PC-9 (cell line): ENCODE measurements around the gene ADM5. TPM values are rescaled to one million over a fixed set of nuclear protein-coding genes. Genes with fewer than 3 reads are reported as not detected.

Source experiments
- BruUV-seq: library from RNA; stranded (reverse); fragments of 400-500 nt; replicated peaks from 2 replicates; lab custom pipeline; 2021; lab: Mats Ljungman, UMichigan
- CTCF ChIA-PET: fragments of 300-600 bp; sonication (Branson Sonifier 250); formaldehyde crosslinking; loops from one replicate; lab custom pipeline; 2022; ENCODE audit warnings: antibody characterized with exemption; lab: Charles Lee
- POLR2A ChIA-PET: fragments of 300-600 bp; sonication (Branson Sonifier 250); formaldehyde crosslinking; loops from one replicate; lab custom pipeline; 2022; ENCODE audit warnings: antibody characterized with exemption; ENCODE audit not compliant: unreplicated experiment; lab: Charles Lee
- DNase-seq, 2 experiments: peaks; one replicate each; pipeline versions ENCODE4 v3.0.0 to v3.0.0-alpha.2; 2015 to 2022; ENCODE audit warnings: mixed read lengths in 1 of 2
- H2AFZ ChIP-seq: fragments of 200-600 bp; sonication (generic); 2 replicates; pipeline ENCODE4 v1.8.1; 2017; ENCODE audit warnings: antibody characterized with exemption
- H3F3A ChIP-seq: fragments of 200-600 bp; sonication (generic); 2 replicates; pipeline ENCODE4 v1.8.1; 2017; ENCODE audit warnings: antibody characterized with exemption, mild to moderate bottlenecking, low read depth; ENCODE audit not compliant: insufficient read depth
- H3K27ac ChIP-seq: fragments of 200-600 bp; sonication (generic); 2 replicates; pipeline ENCODE4 v1.6.1; 2016; ENCODE audit warnings: mixed run types
- H3K27me3 ChIP-seq: fragments of 200-600 bp; sonication (generic); 2 replicates; pipeline ENCODE4 v1.6.1; 2016; ENCODE audit warnings: low read depth, mixed run types; ENCODE audit not compliant: insufficient read depth
- H3K36me3 ChIP-seq: fragments of 200-600 bp; sonication (generic); 2 replicates; pipeline ENCODE4 v1.6.1; 2016; ENCODE audit warnings: low read depth, mixed run types
- H3K4me1 ChIP-seq: fragments of 200-600 bp; sonication (generic); replicated peaks from 2 replicates; pipeline ENCODE4 v1.6.1; 2016; ENCODE audit warnings: mixed run types; ENCODE audit not compliant: insufficient read depth
- H3K4me2 ChIP-seq: fragments of 200-600 bp; sonication (generic); 2 replicates; pipeline ENCODE4 v1.6.1; 2017; ENCODE audit warnings: mixed run types
- H3K4me3 ChIP-seq: fragments of 200-600 bp; sonication (generic); 2 replicates; pipeline ENCODE4 v1.6.1; 2016; ENCODE audit warnings: mixed run types
- H3K79me2 ChIP-seq: fragments of 200-600 bp; sonication (generic); 2 replicates; pipeline ENCODE4 v1.6.1; 2017; ENCODE audit warnings: low read depth, mixed run types
- H3K9me2 ChIP-seq: fragments of 200-600 bp; sonication (generic); 2 replicates; pipeline ENCODE4 v1.8.1; 2017; ENCODE audit warnings: mild to moderate bottlenecking; ENCODE audit not compliant: insufficient read depth
- H3K9me3 ChIP-seq: fragments of 200-600 bp; sonication (generic); 2 replicates; pipeline ENCODE4 v1.8.1; 2016; ENCODE audit warnings: low read depth; ENCODE audit not compliant: insufficient read depth
- H4K20me1 ChIP-seq: fragments of 200-600 bp; sonication (generic); 2 replicates; pipeline ENCODE4 v1.8.1; 2017; ENCODE audit not compliant: insufficient read depth
- EZH2 ChIP-seq: fragments of 200-600 bp; sonication (generic); IDR thresholded peaks from 2 replicates; pipeline ENCODE4 v1.8.0; 2017; ENCODE audit warnings: antibody characterized with exemption, low read depth
- intact Hi-C: fragments of 100-400 bp; cut with micrococcal nuclease; formaldehyde crosslinking; loops from one replicate; pipeline ENCODE4 v1.10.0; 2022; ENCODE audit not compliant: unreplicated experiment
- total RNA-seq: library from RNA; stranded (reverse); gene quantifications from 2 replicates; pipeline ENCODE4 v1.2.3, GENCODE V29; 2021
- TF ChIP-seq, protein P1 (sequence below): fragments of 200-600 bp; sonication (generic); conservative IDR thresholded peaks from 2 replicates; pipeline ENCODE4 v1.6.1; 2017; ENCODE audit warnings: mixed run types, antibody characterized with exemption, mild to moderate bottlenecking, moderate library complexity

Gene ADM5
- total RNA-seq, 1 experiment from 2014 or later, result 14.2 TPM

- intact Hi-C loops, result no loop called here
- Histone ChIP-seq H3K79me2 (peaks cover 46% of the 10 kb centered on the region), H3K36me3 (peaks cover 45% of the 10 kb centered on the region), H2AFZ (no peak overlapping the region), H3K27me3 (no peaks in the 10 kb centered on the region), H4K20me1 (peaks cover 94% of the 10 kb centered on the region), H3F3A (peaks cover 74% of the 10 kb centered on the region; the same call in 1 of the 2 replicates), H3K4me2 (no peak overlapping the region), H3K9me3 (no peaks in the 10 kb centered on the region), H3K4me3 (no peak overlapping the region), H3K9me2 (no peaks in the 10 kb centered on the region), H3K4me1 (0 out of 2 replicates have a peak, but pooled peaks cover 1% of the 10 kb centered on the region), H3K27ac (no peak overlapping the region)
- ChIA-PET CTCF (interaction anchor here (0.5 to 0.7 kb wide), 3 partner anchors 86 to 235 kb away, joined by 3 to 9 read pairs (median 4); no protein-coding TSS in a partner anchor), POLR2A (no interaction called here)
- TF ChIP-seq, protein P1, sequence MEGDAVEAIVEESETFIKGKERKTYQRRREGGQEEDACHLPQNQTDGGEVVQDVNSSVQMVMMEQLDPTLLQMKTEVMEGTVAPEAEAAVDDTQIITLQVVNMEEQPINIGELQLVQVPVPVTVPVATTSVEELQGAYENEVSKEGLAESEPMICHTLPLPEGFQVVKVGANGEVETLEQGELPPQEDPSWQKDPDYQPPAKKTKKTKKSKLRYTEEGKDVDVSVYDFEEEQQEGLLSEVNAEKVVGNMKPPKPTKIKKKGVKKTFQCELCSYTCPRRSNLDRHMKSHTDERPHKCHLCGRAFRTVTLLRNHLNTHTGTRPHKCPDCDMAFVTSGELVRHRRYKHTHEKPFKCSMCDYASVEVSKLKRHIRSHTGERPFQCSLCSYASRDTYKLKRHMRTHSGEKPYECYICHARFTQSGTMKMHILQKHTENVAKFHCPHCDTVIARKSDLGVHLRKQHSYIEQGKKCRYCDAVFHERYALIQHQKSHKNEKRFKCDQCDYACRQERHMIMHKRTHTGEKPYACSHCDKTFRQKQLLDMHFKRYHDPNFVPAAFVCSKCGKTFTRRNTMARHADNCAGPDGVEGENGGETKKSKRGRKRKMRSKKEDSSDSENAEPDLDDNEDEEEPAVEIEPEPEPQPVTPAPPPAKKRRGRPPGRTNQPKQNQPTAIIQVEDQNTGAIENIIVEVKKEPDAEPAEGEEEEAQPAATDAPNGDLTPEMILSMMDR, result no peak
- TF ChIP-seq EZH2, result no peak
- DNase-seq, result no peak
- BruUV-seq, result no TSS peak
Measured at GRCh38 chr19:49684983-49685553, 4.3 kb upstream of the ADM5 start.

GRCh38 chr19:49685845-49686332 lies 3.5 kb upstream of the ADM5 start:
- POLR2A ChIA-PET, result no interaction called here
- intact Hi-C loops, result no loop called here
- H3K36me3 ChIP-seq, result peaks cover 39% of the 10 kb centered on the region
- H3K79me2 ChIP-seq, result peaks cover 38% of the 10 kb centered on the region
- no peak overlapping the region for H3K4me3 ChIP-seq
- TF ChIP-seq, protein P1, result no peak
- TF ChIP-seq EZH2, result no peak
- no peak overlapping the region for H3K4me2 ChIP-seq
- H3K27me3 ChIP-seq, result no peaks in the 10 kb centered on the region
- peaks cover 91% of the 10 kb centered on the region for H4K20me1 ChIP-seq
- CTCF ChIA-PET, result interaction anchor here (0.6 to 0.7 kb wide), 2 partner anchors 146 to 234 kb away, joined by 3 to 4 read pairs; no protein-coding TSS in a partner anchor
- H3K9me3 ChIP-seq, result no peaks in the 10 kb centered on the region
- no TSS peak for BruUV-seq
- no peak for DNase-seq
- no peak overlapping the region for H3K27ac ChIP-seq
- no peak overlapping the region for H2AFZ ChIP-seq
- no peaks in the 10 kb centered on the region for H3K4me1 ChIP-seq
- peaks cover 75% of the 10 kb centered on the region; the same call in 1 of the 2 replicates for H3F3A ChIP-seq
- H3K9me2 ChIP-seq, result no peaks in the 10 kb centered on the region

DNA sequence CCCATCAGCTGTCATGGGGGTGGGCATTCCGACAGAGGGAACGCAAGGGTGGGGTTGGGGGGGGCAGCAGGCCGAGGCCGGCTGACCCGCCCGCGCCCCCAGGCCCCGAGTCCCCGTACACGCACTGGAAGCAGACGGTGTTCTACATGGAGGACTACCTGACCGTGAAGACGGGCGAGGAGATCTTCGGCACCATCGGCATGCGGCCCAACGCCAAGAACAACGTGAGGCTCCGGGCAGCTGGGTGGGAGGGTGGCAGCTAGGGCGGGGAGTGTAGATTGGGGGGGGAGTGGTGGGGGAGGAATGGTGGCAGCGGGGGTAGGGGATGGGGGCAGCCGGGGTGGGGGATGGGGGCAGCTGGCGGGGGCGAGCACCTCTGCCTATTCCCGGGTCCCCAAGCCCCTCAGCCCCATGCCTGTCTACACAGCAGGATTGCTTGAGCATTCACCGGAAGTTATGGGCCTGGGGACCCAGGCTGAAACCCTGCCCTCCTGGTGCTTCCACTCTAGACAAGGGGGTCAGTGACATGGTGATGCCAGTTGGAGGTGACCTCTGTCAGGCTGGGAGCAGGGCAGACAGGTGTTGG lies 2.8 kb upstream of the ADM5 start:
- Histone ChIP-seq H3K9me2 (no peaks in the 10 kb centered on the region), H3K36me3 (peaks cover 34% of the 10 kb centered on the region), H2AFZ (no peak overlapping the region), H3K9me3 (no peaks in the 10 kb centered on the region), H3F3A (peaks cover 70% of the 10 kb centered on the region; the same call in 1 of the 2 replicates), H3K27ac (no peak overlapping the region), H3K79me2 (peaks cover 32% of the 10 kb centered on the region), H4K20me1 (peaks cover 84% of the 10 kb centered on the region), H3K4me1 (no peaks in the 10 kb centered on the region), H3K27me3 (no peaks in the 10 kb centered on the region), H3K4me2 (no peak overlapping the region), H3K4me3 (no peak overlapping the region)
- intact Hi-C loops, result no loop called here
- TF ChIP-seq, protein P1, result no peak
- no peak for TF ChIP-seq EZH2
- DNase-seq, result no peak
- no TSS peak for BruUV-seq
- ChIA-PET POLR2A (no interaction called here), CTCF (no interaction called here)
